ENCODE data around the gene CLDN5.
A peak's percentile ranks its signal among the peaks of the same experiment; 100 is the strongest.

Gene CLDN5

DNA sequence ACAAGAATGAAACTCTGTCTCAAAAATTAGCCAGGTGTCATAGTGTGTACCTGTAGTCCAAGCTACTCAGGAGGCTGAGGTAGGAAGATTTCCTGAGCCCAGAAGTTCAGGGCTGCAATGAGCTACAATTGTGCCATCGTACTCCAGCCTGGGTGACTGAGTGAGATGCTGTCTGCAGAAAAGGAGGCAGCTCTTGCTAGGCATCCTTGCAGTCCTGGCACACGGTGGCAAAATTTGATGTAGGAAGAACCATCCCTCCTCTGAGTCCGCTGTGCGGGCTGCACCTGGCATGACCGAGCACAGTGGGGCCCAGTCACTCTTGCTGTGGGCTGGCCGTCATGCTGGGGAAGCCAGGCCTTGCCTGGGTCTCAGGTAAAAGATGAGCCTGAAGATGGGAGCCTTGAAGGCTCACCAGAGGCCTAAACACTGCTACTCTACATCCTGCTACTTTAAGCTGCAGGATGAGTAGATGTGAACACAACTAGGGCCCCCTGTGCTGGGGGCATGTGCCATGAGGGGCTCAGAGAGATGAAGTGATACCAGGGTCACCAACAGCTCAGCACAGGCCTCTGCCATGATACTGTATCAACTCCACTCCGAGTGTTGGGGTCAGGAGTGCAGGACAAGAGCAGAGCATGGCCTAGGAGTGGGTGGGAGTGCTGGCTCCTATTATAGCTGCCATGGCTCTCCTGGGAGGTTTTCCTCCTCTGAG is 25.9 kb downstream of the CLDN5 start:
- no peak for DNase-seq
- Histone ChIP-seq H3K4ac (ENCODE audit: low read depth, low read length) (no peak overlapping the region), H3K79me1 (ENCODE audit: low read length) (no peaks in the 10 kb centered on the region), H3K27me3 (ENCODE audit: insufficient read depth, low read length, poor library complexity) (no peaks in the 10 kb centered on the region), H3K56ac (ENCODE audit: low read length) (no peak overlapping the region), H4K8ac (ENCODE audit: low read depth, low read length) (no peak overlapping the region), H4K5ac (ENCODE audit: low read length) (no peak overlapping the region), H2BK5ac (ENCODE audit: low read length) (no peak overlapping the region), H3K18ac (ENCODE audit: low read length) (no peak overlapping the region), H2BK15ac (replicated peaks; ENCODE audit: low read depth) (no peak overlapping the region), H3K79me2 (ENCODE audit: control insufficient read depth, insufficient read depth, low read length) (no peaks in the 10 kb centered on the region), H3K4me2 (ENCODE audit: low read length) (no peak overlapping the region), H3K23ac (ENCODE audit: low read length) (no peak overlapping the region), H3K4me3 (ENCODE audit: low read length) (no peak overlapping the region), H2AK5ac (ENCODE audit: low read length) (no peak overlapping the region), H3K27ac (ENCODE audit: low read depth, low read length) (no peak overlapping the region), H3K9ac (ENCODE audit: low read length) (no peak overlapping the region), H3K36me3 (ENCODE audit: control insufficient read depth, insufficient read depth, low read length) (no peaks in the 10 kb centered on the region), H3K4me1 (ENCODE audit: control insufficient read depth, low read depth, low read length) (no peaks in the 10 kb centered on the region), H2BK120ac (ENCODE audit: low read depth, low read length) (no peak overlapping the region)
- no CpG with 5 or more reads among the region's 7 CpGs for WGBS (ENCODE audit: extremely low coverage, insufficient coverage, low lambda C conversion rate)

DNA sequence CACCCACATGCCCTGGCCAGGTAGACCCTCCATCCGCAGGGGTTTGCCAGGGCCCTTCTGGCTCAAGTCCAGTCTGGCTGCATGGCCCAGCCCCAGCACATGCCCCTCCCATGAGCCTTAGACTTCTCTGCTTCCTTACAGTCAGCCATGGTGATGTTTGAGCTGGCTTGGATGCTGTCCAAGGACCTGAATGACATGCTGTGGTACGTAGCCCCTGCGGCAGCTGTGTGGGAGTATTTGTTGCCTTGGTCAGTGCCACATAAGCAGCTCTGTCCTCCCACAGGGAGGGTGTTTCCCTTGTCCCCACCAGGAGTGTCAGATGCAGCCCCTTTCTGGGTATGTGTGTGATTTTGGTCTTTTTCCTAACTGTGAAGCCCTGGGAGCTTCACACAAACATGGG is 27.0 kb downstream of the CLDN5 start:
- peaks cover 1% of the 10 kb centered on the region for H3K36me3 ChIP-seq (ENCODE audit: control insufficient read depth, insufficient read depth, low read length)
- no peak overlapping the region for H3K4me2 ChIP-seq (ENCODE audit: low read length)
- H3K79me1 ChIP-seq (ENCODE audit: low read length), result no peaks in the 10 kb centered on the region
- H3K27ac ChIP-seq (ENCODE audit: low read depth, low read length), result no peak overlapping the region
- H3K18ac ChIP-seq (ENCODE audit: low read length), result no peak overlapping the region
- DNase-seq, result no peak
- H4K5ac ChIP-seq (ENCODE audit: low read length), result no peak overlapping the region
- no peak overlapping the region for H4K8ac ChIP-seq (ENCODE audit: low read depth, low read length)
- no peak overlapping the region for H2BK120ac ChIP-seq (ENCODE audit: low read depth, low read length)
- H3K27me3 ChIP-seq (ENCODE audit: insufficient read depth, low read length, poor library complexity), result no peaks in the 10 kb centered on the region
- no peak overlapping the region for H3K9ac ChIP-seq (ENCODE audit: low read length)
- no peak overlapping the region for H2BK5ac ChIP-seq (ENCODE audit: low read length)
- no peaks in the 10 kb centered on the region for H3K4me1 ChIP-seq (ENCODE audit: control insufficient read depth, low read depth, low read length)
- no peak overlapping the region for H3K56ac ChIP-seq (ENCODE audit: low read length)
- no peak overlapping the region for H2BK15ac ChIP-seq (replicated peaks; ENCODE audit: low read depth)
- no CpG with 5 or more reads among the region's 3 CpGs for WGBS (ENCODE audit: extremely low coverage, insufficient coverage, low lambda C conversion rate)
- H3K23ac ChIP-seq (ENCODE audit: low read length), result no peak overlapping the region
- no peaks in the 10 kb centered on the region for H3K79me2 ChIP-seq (ENCODE audit: control insufficient read depth, insufficient read depth, low read length)
- no peak overlapping the region for H3K4me3 ChIP-seq (ENCODE audit: low read length)
- no peak overlapping the region for H2AK5ac ChIP-seq (ENCODE audit: low read length)
- H3K4ac ChIP-seq (ENCODE audit: low read depth, low read length), result no peak overlapping the region

DNA sequence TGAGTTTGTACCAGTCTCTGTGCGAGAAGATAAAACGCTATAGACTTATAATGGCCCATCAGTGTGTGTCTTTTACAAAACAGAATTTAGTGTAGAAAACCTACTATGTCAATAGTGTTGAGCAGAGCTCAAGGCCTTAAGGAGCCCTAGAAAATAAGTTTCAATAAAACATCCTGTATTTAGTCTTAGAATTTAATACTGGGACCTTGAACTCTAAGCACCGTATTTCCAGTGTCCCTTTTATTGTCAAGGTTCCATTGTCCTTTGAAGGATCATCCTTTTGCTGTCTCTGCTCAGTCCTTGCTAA is 27.9 kb downstream of the CLDN5 start:
- H4K5ac ChIP-seq (ENCODE audit: low read length), result no peak overlapping the region
- no peaks in the 10 kb centered on the region for H3K79me1 ChIP-seq (ENCODE audit: low read length)
- H3K18ac ChIP-seq (ENCODE audit: low read length), result no peak overlapping the region
- H3K36me3 ChIP-seq (ENCODE audit: control insufficient read depth, insufficient read depth, low read length), result peaks cover 1% of the 10 kb centered on the region
- WGBS (ENCODE audit: extremely low coverage, insufficient coverage, low lambda C conversion rate), result no CpG with 5 or more reads among the region's 3 CpGs
- H3K27ac ChIP-seq (ENCODE audit: low read depth, low read length), result no peak overlapping the region
- no peaks in the 10 kb centered on the region for H3K27me3 ChIP-seq (ENCODE audit: insufficient read depth, low read length, poor library complexity)
- no peak overlapping the region for H3K56ac ChIP-seq (ENCODE audit: low read length)
- H2BK15ac ChIP-seq (replicated peaks; ENCODE audit: low read depth), result no peak overlapping the region
- H2BK5ac ChIP-seq (ENCODE audit: low read length), result no peak overlapping the region
- no peak overlapping the region for H3K23ac ChIP-seq (ENCODE audit: low read length)
- no peak overlapping the region for H2AK5ac ChIP-seq (ENCODE audit: low read length)
- H3K79me2 ChIP-seq (ENCODE audit: control insufficient read depth, insufficient read depth, low read length), result no peaks in the 10 kb centered on the region
- DNase-seq, result no peak
- H3K4ac ChIP-seq (ENCODE audit: low read depth, low read length), result no peak overlapping the region
- no peak overlapping the region for H3K9ac ChIP-seq (ENCODE audit: low read length)
- no peak overlapping the region for H4K8ac ChIP-seq (ENCODE audit: low read depth, low read length)
- no peak overlapping the region for H3K4me2 ChIP-seq (ENCODE audit: low read length)
- no peak overlapping the region for H3K4me3 ChIP-seq (ENCODE audit: low read length)
- no peak overlapping the region for H2BK120ac ChIP-seq (ENCODE audit: low read depth, low read length)
- H3K4me1 ChIP-seq (ENCODE audit: control insufficient read depth, low read depth, low read length), result no peaks in the 10 kb centered on the region

GRCh38 chr22:19495562-19496323 is 28.5 kb downstream of the CLDN5 start:
- Histone ChIP-seq H3K9ac (ENCODE audit: low read length) (no peak overlapping the region), H2BK15ac (replicated peaks; ENCODE audit: low read depth) (no peak overlapping the region), H3K4me2 (ENCODE audit: low read length) (no peak overlapping the region), H3K36me3 (ENCODE audit: control insufficient read depth, insufficient read depth, low read length) (peaks cover 1% of the 10 kb centered on the region), H2BK120ac (ENCODE audit: low read depth, low read length) (no peak overlapping the region), H4K8ac (ENCODE audit: low read depth, low read length) (no peak overlapping the region), H3K27ac (ENCODE audit: low read depth, low read length) (no peak overlapping the region), H3K56ac (ENCODE audit: low read length) (no peak overlapping the region), H3K4me1 (ENCODE audit: control insufficient read depth, low read depth, low read length) (no peaks in the 10 kb centered on the region), H4K5ac (ENCODE audit: low read length) (no peak overlapping the region), H2AK5ac (ENCODE audit: low read length) (no peak overlapping the region), H3K79me2 (ENCODE audit: control insufficient read depth, insufficient read depth, low read length) (no peaks in the 10 kb centered on the region), H3K27me3 (ENCODE audit: insufficient read depth, low read length, poor library complexity) (no peaks in the 10 kb centered on the region), H3K4ac (ENCODE audit: low read depth, low read length) (no peak overlapping the region), H3K18ac (ENCODE audit: low read length) (no peak overlapping the region), H3K4me3 (ENCODE audit: low read length) (no peak overlapping the region), H2BK5ac (ENCODE audit: low read length) (no peak overlapping the region), H3K23ac (ENCODE audit: low read length) (no peak overlapping the region), H3K79me1 (ENCODE audit: low read length) (no peaks in the 10 kb centered on the region)
- DNase-seq, result peak; percentile 44
- no CpG with 5 or more reads among the region's 5 CpGs for WGBS (ENCODE audit: extremely low coverage, insufficient coverage, low lambda C conversion rate)

GRCh38 chr22:19494676-19495173 is 29.5 kb downstream of the CLDN5 start:
- H2BK120ac ChIP-seq (ENCODE audit: low read depth, low read length), result no peak overlapping the region
- no peaks in the 10 kb centered on the region for H3K4me1 ChIP-seq (ENCODE audit: control insufficient read depth, low read depth, low read length)
- H3K36me3 ChIP-seq (ENCODE audit: control insufficient read depth, insufficient read depth, low read length), result peaks cover 1% of the 10 kb centered on the region
- no peaks in the 10 kb centered on the region for H3K79me2 ChIP-seq (ENCODE audit: control insufficient read depth, insufficient read depth, low read length)
- H3K23ac ChIP-seq (ENCODE audit: low read length), result no peak overlapping the region
- H4K5ac ChIP-seq (ENCODE audit: low read length), result no peak overlapping the region
- H3K56ac ChIP-seq (ENCODE audit: low read length), result no peak overlapping the region
- H3K9ac ChIP-seq (ENCODE audit: low read length), result no peak overlapping the region
- H3K79me1 ChIP-seq (ENCODE audit: low read length), result no peaks in the 10 kb centered on the region
- WGBS (ENCODE audit: extremely low coverage, insufficient coverage, low lambda C conversion rate), result no CpG with 5 or more reads among the region's 6 CpGs
- no peak overlapping the region for H2BK15ac ChIP-seq (replicated peaks; ENCODE audit: low read depth)
- no peak for DNase-seq
- H2BK5ac ChIP-seq (ENCODE audit: low read length), result no peak overlapping the region
- no peak overlapping the region for H2AK5ac ChIP-seq (ENCODE audit: low read length)
- H3K18ac ChIP-seq (ENCODE audit: low read length), result no peak overlapping the region
- H4K8ac ChIP-seq (ENCODE audit: low read depth, low read length), result no peak overlapping the region
- H3K4me2 ChIP-seq (ENCODE audit: low read length), result no peak overlapping the region
- H3K27me3 ChIP-seq (ENCODE audit: insufficient read depth, low read length, poor library complexity), result no peaks in the 10 kb centered on the region
- H3K27ac ChIP-seq (ENCODE audit: low read depth, low read length), result no peak overlapping the region
- no peak overlapping the region for H3K4ac ChIP-seq (ENCODE audit: low read depth, low read length)
- no peak overlapping the region for H3K4me3 ChIP-seq (ENCODE audit: low read length)

All from mesendoderm (in vitro differentiated cells).